Left colon (tissue), 2 donors: ENCODE measurements around the gene ACKR2. TPM values are rescaled to one million over a fixed set of nuclear protein-coding genes. Genes with fewer than 3 reads are reported as not detected.
A peak's percentile ranks its signal among the peaks of the same experiment; 100 is the strongest.
"Not testable (repeated sequence)": the region's sequence is repeated elsewhere in the genome, so short reads cannot be mapped to it uniquely, and the experiment has no call there.

ENCODE experiments used
- ATAC-seq: fragments of 200-7000 bp; cut with Tn5 transposase; one replicate; pipeline ENCODE4 v1.9.1; 2020; ENCODE audit warnings: mild to moderate bottlenecking, moderate library complexity
- DNase-seq, 2 donors: peaks; one replicate each; pipeline ENCODE4 v3.0.0-alpha.2; 2020
- intact Hi-C, 2 donors: fragments of 100-400 bp; cut with DNase I in 1 of 2; cut with micrococcal nuclease in 1 of 2; formaldehyde crosslinking; loops; one replicate each; pipeline versions ENCODE4 v1.11.2 to v1.14.0; 2022; cut with DNase I, micrococcal nuclease
- total RNA-seq, 2 donors: library from RNA; stranded (reverse); fragmentation: NEBNext Ultra II Directional; extraction: Animal tissue kit (Norgen Biotek cat#: 25700); gene quantifications; one replicate each; pipeline ENCODE4 v1.2.1, GENCODE V29; 2021
- donor health status: DM: no; HTN: no; CAD: no.
- donor health status: DM: yes; HTN: yes; CAD: no.

ACKR2 gene
- total RNA-seq, 2 donors from 2014 or later: 4.9 to 6.3 TPM

DNA sequence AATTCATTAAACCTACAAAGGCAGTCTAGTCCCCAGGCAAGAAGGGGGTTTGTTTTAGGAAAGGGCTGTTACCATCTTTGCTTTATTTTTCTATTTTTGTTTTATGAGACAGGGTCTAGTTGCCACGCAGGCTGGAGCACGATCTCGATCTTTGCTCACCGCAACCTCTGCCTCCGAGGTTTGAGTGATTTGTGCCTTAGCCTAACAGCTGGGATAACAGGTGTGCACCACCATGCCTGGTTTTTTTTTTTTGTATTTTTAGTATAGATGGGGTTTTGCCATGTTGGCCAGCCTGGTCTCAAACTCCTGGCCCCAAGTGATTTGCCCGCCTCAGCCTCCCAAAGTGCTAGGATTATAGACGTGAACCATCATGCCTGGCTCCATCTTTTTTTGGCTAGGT, 9.9 kb upstream of the ACKR2 start:
- intact Hi-C loops: no loop called here
- ATAC-seq (no peak), DNase-seq (no peak)

DNA sequence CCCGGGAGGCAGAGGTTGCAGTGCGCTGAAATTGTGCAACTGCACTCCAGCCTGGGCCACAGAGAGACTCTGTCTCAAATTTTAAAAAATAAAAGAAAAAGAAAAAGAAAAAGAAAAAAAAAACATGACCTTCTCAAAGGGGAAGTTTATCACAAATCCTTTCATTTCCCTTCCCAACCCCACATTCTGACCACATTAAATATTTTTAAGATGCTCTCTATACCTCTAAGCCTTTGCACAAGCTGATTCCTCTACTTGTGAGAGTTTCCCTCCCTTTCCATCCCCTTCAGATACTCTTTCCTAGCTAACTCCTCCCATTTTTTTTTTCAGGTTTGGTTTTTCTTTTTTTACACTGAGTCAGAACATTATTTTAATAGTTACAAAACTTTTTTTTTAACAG, 9.0 kb upstream of the ACKR2 start:
- ATAC-seq (no peak), DNase-seq (no peak)
- intact Hi-C loops: no loop called here

DNA sequence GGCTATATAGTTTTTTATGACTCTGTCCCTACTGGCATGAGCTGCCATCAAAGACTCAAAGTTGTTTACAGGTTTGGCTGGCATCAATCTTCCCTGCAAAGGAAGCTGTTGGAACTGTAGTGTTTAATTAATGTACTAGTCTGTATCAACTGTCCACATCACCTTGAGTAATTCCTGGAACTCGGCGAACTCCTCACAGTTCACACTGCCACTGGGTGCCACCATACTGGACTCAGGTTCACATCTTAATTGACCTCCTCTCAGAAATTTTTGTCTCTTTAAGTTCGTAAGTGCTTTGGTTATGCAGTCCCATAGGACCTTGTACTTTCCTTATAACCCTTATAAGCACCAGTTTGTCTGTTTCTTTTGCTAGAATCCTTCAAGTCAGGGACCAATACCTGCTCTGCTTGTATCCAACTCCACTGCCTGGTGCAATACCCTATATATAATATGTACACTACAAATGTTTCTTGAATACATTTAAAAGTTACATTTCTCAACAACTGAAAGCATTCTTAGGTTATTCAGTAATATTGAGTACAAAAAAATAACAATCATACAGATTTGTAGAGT, 8.1 kb upstream of the ACKR2 start:
- intact Hi-C loops: no loop called here
- ATAC-seq: peak; percentile 19
- no peak for DNase-seq

DNA sequence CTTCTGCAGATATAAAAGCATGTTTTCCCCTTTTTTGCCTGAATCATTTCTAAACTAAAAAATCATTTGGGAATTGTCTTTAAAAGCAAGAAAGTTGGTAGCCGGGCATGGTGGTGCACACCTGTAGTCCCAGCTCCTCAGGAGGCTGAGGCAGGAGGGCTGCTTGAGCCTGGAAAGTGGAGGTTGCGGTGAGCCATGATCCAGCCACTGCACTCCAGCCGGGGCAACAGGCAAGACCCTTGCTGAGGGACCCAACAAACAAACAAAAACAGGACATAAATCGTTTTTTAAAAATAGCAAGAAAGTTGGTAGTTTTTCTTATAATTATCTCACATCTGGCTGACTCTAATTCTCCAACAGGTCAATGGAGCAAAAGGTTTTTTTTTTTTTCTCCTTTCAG, 7.5 kb upstream of the ACKR2 start:
- intact Hi-C loops: no loop called here
- ATAC-seq (no peak), DNase-seq (no peak)

DNA sequence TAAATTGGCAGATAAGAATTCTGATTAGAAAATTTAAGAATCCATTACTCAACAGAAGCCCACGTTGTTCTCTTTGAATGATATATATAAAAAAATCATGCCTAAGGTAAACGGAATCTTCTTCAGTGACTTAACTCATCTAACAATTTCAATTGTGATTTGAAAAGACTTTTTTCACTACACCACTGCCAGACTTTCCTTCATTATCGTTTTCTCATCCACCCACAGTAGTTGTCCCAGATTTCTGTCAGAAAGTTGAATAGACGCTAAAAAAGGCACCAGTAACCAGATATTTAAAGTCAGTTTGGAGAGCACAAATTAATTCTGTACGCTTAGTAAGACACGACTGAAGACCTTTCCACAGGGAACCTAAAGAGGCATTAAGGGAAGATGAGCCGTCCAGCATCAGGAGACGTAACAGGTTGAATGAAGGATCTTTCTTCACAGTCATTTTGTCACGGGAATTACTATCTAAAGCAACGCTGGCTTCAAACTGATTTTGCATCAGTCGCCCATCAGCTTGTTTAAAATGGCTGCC, 6.3 kb upstream of the ACKR2 start:
- ATAC-seq: no peak
- intact Hi-C loops: no loop called here
- DNase-seq: no peak

DNA sequence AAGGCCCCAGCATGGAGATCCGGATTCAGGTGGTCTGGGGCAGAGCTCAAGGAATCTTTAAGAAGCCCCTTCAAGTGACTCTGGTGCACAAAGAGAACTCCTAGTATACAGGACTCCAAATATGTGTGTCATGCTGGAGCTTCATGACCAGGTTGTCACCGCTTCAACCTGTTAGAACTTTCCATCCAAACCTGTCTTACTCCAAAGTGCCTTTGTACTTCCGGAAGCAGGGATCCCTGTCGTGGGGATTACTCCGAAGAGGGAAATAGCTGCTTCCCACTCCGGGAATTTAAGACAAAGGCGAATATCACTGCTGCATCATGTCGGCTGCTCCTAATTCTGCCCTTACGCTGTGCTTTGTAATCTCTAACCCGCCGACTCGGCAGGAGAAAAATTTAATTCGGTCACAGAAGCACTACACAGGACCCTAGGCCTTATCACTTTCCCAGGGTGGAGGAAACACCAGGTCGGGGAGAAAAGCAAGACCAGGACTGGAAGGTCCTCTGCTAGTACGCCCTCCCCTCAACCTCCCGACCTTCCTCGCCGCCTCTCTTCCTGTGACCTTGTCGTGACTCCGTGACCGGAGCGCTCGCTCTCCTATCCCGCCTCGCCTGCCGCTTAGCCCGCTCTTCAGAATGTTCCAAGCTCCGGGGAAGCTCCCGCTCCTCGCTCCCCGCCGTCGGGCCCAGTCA, 5.7 kb upstream of the ACKR2 start:
- ATAC-seq: peak; percentile 51
- intact Hi-C loops: no loop called here
- DNase-seq: peak in 1 of 2 donors; percentile 57

DNA sequence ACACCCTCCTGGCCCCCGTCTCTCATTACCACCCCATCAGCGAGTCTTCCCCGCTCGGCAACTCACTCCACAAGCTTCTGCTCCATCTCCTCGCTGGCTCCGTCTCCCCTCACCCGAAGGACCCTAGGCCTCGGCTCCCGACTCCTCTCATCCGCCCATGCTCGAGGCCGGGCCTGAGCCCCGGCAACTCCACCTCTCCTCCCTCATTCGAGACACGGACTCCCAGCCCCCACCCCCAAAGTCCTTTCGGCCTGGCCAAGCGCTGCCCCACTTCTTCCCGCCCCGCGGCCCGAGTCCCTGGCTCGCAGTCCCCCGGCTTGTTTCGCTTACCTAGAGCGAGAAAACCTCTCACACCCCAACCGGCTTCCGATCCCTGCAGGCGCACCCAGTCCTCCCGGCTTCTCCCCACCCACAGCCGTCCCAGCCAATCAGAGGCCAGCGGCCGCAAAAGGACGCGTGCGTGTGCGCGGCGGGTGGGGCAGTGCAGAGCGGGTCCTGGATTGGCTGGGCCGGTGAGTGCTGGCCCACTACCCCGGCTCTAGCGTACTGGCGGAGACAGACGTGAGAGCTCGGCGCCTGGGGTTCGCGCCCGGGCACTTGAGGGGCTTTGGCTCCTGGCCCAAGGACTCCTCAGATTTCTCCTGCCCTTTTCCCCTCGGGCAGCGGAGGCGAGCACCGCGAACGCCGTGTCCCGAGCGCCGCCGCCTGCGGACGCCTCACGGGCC, 5.0 kb upstream of the ACKR2 start, which contains the start of gene HIGD1A:
Gene HIGD1A, minus strand, starts transcription at position 385 of the 725 bp plus-strand sequence. CDS start 10,237 bp downstream, outside the sequence.
- ATAC-seq: peak; percentile 91
- intact Hi-C loops: no loop called here
- peak; percentile 96 to 98 for DNase-seq

DNA sequence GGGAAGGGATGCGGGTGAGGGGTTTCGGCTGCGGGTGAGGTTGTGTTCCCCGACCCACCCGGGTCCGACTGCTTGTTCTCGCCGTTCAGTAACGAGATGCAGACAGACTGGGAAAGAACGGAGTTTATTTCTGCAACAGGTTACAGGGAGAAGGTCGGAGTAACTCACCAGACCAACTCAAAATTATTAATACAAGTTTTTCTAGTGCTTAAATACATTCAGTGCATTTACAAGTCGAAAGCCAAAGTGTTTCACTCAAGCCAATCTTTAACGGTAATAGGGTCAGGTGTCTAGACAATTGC, 4.5 kb upstream of the ACKR2 start:
- intact Hi-C loops: no loop called here
- no peak for ATAC-seq
- no peak for DNase-seq

DNA sequence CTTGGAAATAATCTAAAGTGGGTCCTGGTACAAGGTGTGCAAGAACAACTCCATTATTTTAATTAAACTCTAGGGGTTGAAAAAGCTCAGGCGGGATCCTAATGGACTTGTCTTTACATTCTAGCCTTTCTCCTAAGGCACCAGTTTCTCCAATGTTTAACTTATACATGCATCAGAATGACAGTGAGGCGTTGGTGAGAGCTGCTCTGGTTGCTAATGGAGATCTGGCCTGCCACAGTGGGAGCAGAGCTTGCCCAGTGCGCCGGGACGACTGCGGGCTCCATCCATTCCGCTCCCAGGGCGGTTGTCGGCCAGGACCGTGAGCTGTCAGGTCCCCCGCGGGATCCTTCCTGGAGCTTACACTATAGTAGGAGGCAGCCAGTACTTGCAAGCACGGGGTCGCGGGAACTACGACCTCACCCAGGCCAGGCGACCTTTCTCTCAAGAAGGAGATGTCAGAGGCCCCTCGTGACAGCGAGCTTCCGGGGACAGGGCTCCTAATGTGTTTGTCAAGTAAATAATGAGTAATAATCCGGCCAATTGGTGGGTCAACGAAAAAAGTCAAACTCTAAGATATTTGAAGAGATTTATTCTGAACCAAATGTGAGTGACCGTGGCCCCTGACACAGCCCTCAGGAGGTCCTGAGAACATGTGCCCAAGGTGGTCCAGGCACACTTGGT, 4.0 kb upstream of the ACKR2 start:
- intact Hi-C loops: no loop called here
- peak in 1 of 2 donors; percentile 46 for DNase-seq
- ATAC-seq: peak; percentile 5

DNA sequence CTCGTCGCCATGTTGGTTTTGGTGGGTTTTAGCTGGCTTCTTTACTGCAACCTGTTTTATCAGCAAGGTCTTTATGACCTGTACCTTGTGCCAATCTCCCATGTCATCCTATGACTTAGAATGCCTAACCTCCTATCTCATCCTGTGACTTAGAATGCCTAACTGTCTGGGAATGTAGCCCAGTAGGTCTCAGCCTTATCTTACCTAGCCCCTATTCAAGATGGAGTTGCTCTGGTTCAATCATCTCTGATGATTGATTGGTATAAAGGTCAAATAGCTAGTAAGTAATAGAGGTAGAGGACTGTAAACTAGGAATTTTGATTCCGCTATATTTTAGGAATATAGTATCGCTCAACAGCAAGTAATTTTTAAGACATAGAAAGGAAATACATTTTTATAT, 1.3 kb upstream of the ACKR2 start:
- DNase-seq (no peak), ATAC-seq (no peak)
- intact Hi-C loops: no loop called here

DNA sequence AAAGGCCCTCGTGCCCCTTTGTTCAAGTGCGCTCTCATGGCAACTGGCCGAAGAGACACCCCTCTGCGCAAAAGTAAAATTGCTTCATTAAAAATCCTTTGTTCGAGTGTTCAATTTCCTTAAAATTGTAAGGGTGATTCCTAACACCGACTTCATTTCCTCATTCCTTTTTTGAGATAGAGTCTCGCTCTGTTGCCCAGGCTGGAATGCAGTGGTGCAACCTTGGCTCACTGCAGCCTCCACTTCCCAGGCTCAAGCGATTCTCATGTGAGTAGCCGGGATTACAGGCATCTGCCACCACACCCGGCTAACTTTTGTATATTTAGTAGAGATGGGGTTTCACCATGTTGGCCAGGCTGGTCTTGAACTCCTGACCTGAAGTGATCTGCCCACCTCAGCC, 1.5 kb downstream of the ACKR2 start:
- DNase-seq, intact Hi-C loops: not testable (repeated sequence)
- ATAC-seq: peak; percentile 27

DNA sequence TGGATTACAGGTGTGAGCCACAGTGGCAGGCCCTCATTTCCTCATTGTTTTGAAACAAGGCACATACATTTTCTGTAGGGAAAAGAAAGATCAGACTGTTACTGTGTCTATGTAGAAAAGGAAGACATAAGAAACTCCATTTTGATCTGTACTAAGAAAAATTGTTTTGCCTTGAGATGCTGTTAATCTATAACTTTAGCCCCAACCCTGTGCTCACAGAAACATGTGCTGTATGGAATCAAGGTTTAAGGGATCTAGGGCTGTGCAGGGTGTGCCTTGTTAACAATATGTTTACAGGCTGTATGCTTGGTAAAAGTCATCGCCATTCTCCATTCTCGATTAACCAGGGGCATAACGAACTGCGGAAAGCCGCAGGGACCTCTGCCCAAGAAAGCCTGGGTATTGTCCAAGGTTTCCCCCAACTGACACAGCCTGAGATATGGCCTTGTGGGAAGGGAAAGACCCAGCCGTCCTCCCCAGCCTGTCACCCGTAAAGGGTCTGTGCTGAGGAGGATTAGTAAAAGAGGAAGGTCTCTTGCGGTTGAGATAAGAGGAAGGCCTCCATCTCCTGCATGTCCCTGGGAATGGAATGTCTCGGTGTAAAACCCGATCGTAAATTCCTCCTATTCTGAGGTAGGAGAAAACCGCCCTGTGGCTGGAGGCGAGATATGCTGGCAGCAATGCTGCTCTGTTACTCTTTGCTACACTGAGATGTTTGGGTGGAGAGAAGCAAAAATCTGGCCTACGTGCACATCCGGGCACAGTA, 2.1 kb downstream of the ACKR2 start:
- DNase-seq: peak in 1 of 2 donors; percentile 34

DNA sequence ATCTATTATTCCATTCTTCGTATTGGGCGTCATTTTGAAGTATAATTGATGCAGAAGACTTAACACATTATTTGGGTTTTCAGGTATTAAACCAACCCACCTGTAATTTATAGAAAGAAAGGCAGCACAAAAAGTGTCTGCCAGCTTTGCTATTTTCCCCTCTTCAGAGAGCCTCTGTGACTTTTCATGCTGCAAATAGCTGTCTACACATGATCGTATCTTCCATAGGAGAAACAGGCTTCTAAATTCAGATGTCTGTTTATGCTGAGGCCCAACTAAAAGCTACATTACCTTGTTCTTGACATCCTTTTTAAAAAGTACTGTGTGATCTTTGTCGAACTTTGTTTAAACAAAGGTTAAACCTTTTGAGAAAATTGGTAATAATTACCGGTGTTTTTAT, 5.0 kb downstream of the ACKR2 start:
- intact Hi-C loops: no loop called here
- ATAC-seq (no peak), DNase-seq (no peak)

More for the DNA sequence above, 2.1 kb downstream of the ACKR2 start:
- peak; percentile 38 for ATAC-seq
- intact Hi-C loops: not testable (repeated sequence)

DNA sequence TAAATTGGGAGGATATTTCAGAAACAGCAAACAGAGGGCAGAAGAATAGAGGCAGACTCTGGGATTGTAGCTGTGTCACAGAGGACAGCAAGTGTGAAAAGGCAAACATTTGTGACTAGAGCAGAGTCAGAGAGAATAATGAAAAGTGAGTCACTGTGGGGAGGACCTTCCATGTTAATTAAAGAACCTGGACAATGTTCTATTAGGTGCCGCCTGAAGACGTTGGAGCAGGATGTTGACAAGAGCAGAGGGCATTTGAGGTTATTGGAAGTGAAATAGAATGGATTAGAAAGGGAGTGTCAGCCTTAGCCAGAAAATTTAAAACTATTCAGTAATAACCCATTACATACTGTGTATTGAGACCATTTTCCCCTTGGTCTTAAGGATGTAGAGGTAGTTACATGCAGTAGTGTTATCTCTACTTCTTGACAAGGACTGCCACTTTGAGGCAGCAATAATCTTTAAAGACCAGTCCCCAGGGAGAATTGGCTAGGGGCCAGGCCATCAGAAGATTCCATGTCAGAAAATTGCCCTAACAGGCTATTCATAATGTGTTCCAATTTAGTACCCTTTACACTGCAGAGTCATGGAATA, 5.8 kb downstream of the ACKR2 start:
- intact Hi-C loops: no loop called here
- ATAC-seq: peak; percentile 72

DNA sequence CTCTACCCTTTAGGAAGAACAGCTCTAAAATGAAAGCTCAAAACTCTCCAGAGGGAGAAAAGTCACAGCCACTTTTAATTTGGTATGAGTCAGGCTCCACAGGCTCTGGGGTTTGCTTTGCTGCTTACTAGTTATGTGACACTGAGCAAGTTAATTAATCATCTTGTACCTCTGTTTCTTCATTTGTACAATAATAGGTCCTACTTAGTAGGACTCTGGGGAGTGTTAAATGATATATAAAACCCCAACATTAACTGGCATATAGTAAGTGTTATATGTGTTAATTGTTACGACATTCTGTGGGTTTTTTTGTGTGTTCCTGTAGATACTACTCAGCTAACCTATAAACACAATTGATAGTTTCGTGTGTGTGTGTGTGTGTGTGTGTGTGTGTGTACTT, 6.6 kb downstream of the ACKR2 start:
- intact Hi-C loops: no loop called here
- ATAC-seq (no peak), DNase-seq (no peak)

More for the DNA sequence above, 5.8 kb downstream of the ACKR2 start:
- DNase-seq: peak in 1 of 2 donors; percentile 43

DNA sequence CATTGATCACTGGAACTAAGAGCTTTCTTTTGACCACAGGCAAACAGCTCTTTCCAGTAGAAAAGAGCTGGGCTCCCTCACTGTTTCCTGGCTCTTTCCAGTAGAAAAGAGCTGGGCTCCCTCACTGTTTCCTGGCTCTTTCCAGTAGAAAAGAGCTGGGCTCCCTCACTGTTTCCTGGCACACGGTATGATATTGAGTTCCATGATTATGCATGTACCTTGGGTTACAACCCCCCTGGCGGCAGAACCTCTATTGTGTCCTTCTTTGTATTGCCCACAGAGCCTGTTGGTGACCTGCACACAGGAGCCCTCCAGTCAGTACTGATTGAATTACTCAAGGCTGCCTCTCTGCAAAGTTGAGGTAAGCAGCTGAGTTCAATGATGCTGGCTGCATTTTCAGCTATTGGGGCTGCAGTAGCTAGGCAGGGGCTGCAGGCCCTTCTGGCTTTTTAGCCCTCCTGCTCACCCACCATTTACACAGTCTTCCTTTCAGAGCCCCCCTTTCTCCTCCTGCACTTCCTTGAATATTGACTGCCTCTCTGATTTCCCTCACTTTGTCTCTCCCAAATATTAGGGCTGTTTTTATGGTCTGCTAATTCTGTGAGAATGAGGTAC, 10.2 kb downstream of the ACKR2 start:
- intact Hi-C loops: no loop called here
- peak; percentile 57 to 62 for DNase-seq
- ATAC-seq: peak; percentile 38

DNA sequence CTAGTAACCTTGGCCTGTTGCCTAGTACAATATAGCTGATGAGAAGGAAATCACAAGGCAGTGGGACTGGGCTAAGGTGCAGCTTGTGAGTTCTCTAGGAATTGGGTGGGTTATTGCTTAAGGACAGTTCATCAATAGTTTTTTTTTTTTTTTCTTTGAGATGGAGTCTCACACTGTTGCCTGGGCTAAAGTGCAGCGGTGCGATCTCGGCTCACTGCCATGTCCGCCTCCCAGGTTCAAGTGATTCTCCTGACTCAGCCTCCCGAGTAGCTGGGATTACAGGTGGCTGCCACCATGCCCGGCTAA, 11.5 kb downstream of the ACKR2 start:
- DNase-seq (peak; percentile 46 to 52), ATAC-seq (peak; percentile 75)
- intact Hi-C loops: no loop called here

DNA sequence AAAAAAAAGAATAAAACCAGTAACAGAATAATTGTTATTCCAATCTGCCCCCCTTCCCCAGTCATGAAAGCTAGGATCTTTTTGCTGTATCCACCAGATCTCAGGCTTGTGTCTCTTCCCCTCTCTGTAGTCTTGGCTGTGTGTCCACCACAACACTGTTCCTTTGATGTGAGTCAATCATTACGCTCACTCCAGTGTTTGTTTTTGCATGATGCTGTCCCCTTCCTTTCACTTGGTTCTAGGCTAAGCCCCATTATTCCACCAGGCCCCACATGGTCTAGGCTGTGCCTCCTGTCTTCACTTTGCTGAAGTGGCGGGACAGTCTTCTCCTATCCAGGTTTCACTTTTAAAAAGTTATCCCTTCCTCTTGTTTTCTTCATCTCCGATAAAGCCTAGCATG, 13.6 kb downstream of the ACKR2 start:
- DNase-seq (no peak), ATAC-seq (no peak)
- intact Hi-C loops: no loop called here
